GM18511 (cell line): Measurements from ENCODE around the gene USP7.
"Not testable (repeated sequence)": the region's sequence is repeated elsewhere in the genome, so short reads cannot be mapped to it uniquely, and the experiment has no call there.

Experiments
- ATAC-seq: cut with Tn5 transposase; IDR thresholded peaks from one replicate; pipeline ENCODE4 v1.9.1; 2021; ENCODE audit warnings: mild to moderate bottlenecking, moderate library complexity; ENCODE audit not compliant: unreplicated experiment

Gene USP7

DNA sequence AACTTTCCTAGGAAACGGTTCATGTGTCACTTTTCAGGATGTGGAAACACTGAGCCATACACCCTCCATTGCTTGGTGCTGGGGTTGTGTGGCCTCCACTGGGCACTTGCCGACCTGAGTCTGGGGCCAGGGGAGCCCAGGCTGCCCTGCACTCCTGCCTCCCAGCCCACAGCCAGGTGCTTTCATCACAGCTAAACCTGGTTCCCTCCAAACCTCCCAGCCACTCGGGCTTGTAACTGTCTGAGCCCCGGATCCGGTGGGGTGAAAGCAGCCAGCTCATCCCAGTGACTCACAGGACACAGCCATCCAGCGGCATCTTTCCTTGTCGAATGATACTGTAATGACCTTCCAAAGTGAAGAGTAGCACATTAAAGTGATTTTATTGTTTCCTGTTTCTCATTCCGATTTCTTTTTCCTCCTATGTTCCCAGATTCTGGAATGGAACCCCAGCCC lies 114.7 kb downstream of the USP7 start:
- ATAC-seq = no peak

DNA sequence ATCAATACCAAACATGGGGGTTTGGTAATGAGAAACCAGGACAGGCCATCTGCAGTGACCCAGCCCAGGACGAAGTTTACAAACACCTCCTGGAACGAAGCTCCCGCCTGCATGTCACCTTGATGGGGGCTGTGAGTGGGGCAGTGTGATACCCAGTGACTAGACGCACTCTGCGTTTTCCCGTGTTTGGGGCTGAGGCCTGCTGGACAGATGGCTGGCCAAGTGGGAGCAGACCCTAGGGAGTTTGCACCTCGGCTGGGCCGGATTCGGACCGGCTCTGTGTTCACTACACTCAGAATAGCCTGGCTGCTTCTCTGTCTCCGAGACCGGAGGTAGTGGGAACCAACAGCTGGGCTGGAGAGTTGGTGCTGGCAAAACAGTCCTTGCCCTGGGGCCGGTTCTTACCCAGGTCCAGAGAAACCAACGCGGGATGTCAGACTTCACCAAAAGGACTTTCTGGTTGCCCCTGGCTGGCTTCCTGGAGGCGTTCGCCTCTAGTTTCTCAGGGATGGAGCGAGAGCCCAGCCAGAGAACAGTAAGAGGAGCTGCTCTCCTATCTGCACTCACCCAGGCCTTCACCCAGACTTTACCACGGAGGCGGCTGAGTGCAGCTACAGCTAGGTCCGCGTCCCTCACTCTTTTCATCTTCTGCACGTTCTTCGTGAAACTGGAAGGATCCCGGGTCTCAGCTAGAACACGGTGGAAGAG lies 115.3 kb downstream of the USP7 start:
- no peak for ATAC-seq

DNA sequence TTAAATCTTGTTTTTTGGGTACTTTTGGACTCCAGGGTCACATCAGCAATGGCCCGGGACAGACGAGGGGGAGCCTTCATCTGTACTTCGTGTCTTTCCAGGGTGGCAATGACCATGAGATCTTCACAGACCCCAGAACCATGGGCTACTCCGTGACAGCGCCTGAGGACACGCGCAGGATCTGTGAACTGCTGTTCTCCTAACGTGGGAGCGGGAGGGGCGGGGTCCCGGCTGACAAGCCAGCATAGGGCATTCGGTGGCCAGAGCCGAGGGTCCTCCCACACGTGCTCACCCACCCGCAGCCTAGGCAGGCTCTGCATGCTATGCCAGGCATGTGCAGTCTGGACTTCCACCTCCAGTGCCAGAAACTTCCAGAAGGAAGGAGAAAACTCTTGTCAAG lies 116.1 kb downstream of the USP7 start:
- no peak for ATAC-seq

DNA sequence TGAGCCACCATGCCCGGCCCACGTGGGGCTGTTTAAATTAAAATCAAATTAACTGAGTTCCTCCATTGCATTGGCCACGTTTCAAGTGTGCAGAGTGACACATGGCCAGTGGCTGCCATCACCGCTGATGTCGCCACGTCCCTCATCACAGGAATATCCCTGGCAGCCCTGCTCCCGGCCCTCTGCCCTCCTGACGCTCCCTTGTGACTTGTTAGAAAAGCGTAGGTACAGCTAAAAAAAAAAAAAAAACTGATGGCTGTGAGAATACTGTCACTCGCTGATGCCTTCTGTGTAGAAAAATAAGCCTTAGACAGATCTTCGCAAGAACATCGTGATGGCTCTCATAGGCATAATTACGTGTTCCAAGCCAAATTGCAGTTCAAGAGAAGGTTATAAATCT lies 116.6 kb downstream of the USP7 start:
- no peak for ATAC-seq

DNA sequence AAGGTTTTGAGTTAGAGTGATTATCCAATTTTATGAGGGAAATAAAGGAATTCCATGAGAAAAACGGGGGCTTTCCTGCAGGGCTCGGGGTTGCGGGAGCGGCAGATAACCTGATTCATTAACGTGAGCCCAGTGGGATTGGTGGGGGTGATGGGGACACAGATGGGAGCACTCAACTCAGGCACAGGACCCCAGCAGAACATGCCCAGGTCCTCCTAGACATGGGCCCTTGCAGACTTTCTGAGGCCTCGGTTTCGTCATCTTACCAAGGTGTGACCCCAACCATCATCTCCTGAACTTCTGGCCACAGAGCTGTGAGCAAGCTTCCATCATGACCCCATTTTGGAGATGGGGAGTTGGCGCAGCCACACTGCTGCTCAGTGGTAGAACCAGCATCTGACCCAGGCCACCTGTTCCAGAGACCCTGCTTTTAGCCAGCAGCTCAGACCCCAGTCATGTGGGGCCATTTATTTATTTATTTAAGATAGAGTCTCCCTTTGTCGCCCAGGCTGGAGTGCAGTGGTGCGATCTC lies 117.2 kb downstream of the USP7 start:
- no peak for ATAC-seq

DNA sequence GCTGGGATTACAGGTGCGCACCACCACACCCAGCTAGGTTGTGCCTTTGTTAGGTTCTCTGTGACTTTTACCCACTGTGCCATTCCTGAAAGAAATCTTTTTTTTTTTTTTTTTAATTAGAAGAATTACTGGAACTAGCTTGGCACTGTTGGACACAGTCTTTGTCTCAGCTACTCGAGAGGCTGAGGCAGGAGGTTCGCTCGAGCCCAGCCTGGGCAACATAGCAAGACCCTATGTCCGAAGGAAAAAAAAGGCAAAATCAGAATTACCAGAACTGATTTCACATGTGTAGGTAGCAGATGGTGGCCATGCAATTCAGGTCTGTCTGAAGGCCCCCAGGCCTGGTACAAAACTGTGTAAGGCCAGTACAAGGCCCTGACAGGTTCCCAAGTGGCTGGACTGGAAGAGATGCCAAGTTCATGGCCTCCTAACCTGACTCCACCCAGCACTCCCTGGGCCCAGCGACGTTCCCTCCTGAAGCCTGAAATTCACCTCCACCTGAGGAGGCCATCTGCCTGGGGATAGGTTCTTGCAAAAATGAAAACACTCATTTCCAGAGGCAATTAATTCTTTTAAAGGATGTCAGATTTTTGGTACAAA lies 117.9 kb downstream of the USP7 start:
- ATAC-seq = no peak

DNA sequence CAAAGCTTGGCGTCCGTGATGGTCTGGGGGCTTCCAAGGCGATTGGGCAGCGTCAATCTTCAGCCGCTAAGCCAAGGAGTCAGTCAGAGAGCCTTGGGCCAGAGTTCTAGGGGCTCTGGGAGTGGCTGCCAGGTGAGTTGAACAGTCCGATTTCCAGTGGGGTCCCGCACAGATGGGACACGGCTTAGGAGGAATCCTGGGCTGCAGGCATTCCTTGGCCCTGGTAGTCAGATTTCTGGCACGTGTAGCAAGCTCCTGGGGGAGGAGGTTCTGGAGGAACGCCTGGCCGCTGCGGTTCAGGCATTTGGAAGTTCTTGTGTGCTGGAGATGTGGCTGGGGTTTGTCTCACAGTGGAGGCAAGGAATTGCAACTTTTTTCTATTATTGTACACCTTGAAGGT lies 120.4 kb downstream of the USP7 start:
- not testable (repeated sequence) for ATAC-seq
